Activated B cell treated with CpG ODN at 0.5 μM for 24 hours (primary cell): Measurements from ENCODE around the gene DHRS3. TPM values are rescaled to one million over a fixed set of nuclear protein-coding genes. Genes with fewer than 3 reads are reported as not detected.
"Not testable (repeated sequence)": the region's sequence is repeated elsewhere in the genome, so short reads cannot be mapped to it uniquely, and the experiment has no call there.

Experiments used
- ATAC-seq: fragments of 200-7000 bp; cut with Tn5 transposase; one replicate; pipeline ENCODE4 v1.10.0; 2021; ENCODE audit warnings: low read depth, mild to moderate bottlenecking, moderate library complexity
- CTCF ChIA-PET: fragments of 350-600 bp; sonication (Branson Sonifier 250); formaldehyde crosslinking; loops from one replicate; lab custom pipeline; 2021; ENCODE audit warnings: antibody characterized with exemption; lab: Charles Lee
- POLR2A ChIA-PET: fragments of 350-600 bp; sonication (Branson Sonifier 250); formaldehyde crosslinking; loops from one replicate; lab custom pipeline; 2021; ENCODE audit warnings: antibody characterized with exemption; lab: Charles Lee
- DNase-seq: peaks from one replicate; pipeline ENCODE4 v3.0.0; 2022
- H3K27ac Mint-ChIP-seq: one replicate; pipeline ENCODE4 v1.8.0; 2020; ENCODE audit warnings: mixed read lengths
- H3K27me3 Mint-ChIP-seq: one replicate; pipeline ENCODE4 v1.8.0; 2021; ENCODE audit warnings: mixed read lengths
- H3K36me3 Mint-ChIP-seq: one replicate; pipeline ENCODE4 v1.8.0; 2021; ENCODE audit warnings: low read depth, mixed read lengths
- H3K4me1 Mint-ChIP-seq: one replicate; pipeline ENCODE4 v1.8.0; 2021; ENCODE audit warnings: mixed read lengths
- H3K4me3 Mint-ChIP-seq: one replicate; pipeline ENCODE4 v1.8.0; 2020; ENCODE audit warnings: mild to moderate bottlenecking, mixed read lengths
- H3K9me3 Mint-ChIP-seq: one replicate; pipeline ENCODE4 v1.8.0; 2020; ENCODE audit warnings: mixed read lengths
- intact Hi-C: fragments of 100-400 bp; cut with micrococcal nuclease; formaldehyde crosslinking; loops from one replicate; pipeline ENCODE4 v1.15.1; 2024
- total RNA-seq: library from RNA; stranded (reverse); gene quantifications from 2 replicates; pipeline ENCODE4 v1.2.3, GENCODE V29; 2022
- TF ChIP-seq, protein P1 (sequence below): fragments of 200-600 bp; IDR thresholded peaks from one replicate; pipeline ENCODE4 v1.8.0; 2022; ENCODE audit warnings: antibody characterized with exemption, mild to moderate bottlenecking

Gene DHRS3
- total RNA-seq, 1 donor from 2014 or later = 1.8 TPM

- ATAC-seq (no peak), DNase-seq (no peak)
- Mint-ChIP-seq H3K27ac (no peak overlapping the region), H3K27me3 (no peaks in the 10 kb centered on the region), H3K4me3 (no peak overlapping the region), H3K36me3 (no peaks in the 10 kb centered on the region), H3K4me1 (no peaks in the 10 kb centered on the region), H3K9me3 (no peaks in the 10 kb centered on the region)
- TF ChIP-seq, protein P1, sequence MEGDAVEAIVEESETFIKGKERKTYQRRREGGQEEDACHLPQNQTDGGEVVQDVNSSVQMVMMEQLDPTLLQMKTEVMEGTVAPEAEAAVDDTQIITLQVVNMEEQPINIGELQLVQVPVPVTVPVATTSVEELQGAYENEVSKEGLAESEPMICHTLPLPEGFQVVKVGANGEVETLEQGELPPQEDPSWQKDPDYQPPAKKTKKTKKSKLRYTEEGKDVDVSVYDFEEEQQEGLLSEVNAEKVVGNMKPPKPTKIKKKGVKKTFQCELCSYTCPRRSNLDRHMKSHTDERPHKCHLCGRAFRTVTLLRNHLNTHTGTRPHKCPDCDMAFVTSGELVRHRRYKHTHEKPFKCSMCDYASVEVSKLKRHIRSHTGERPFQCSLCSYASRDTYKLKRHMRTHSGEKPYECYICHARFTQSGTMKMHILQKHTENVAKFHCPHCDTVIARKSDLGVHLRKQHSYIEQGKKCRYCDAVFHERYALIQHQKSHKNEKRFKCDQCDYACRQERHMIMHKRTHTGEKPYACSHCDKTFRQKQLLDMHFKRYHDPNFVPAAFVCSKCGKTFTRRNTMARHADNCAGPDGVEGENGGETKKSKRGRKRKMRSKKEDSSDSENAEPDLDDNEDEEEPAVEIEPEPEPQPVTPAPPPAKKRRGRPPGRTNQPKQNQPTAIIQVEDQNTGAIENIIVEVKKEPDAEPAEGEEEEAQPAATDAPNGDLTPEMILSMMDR = no peak
- POLR2A ChIA-PET = no interaction called here
- intact Hi-C loops = no loop called here
- CTCF ChIA-PET = no interaction called here
These were observed 88.3 kb downstream of the DHRS3 start for GRCh38 chr1:12529640-12530174.

- ATAC-seq (no peak), DNase-seq (no peak)
- Mint-ChIP-seq H3K27me3 (no peaks in the 10 kb centered on the region), H3K36me3 (no peaks in the 10 kb centered on the region), H3K9me3 (peaks cover 3% of the 10 kb centered on the region), H3K4me3 (no peak overlapping the region), H3K4me1 (no peaks in the 10 kb centered on the region), H3K27ac (no peak overlapping the region)
- POLR2A ChIA-PET = no interaction called here
- CTCF ChIA-PET = no interaction called here
- intact Hi-C loops = no loop called here
- TF ChIP-seq, protein P1 = no peak
These were observed 89.8 kb downstream of the DHRS3 start for GRCh38 chr1:12528021-12528852.

DNA sequence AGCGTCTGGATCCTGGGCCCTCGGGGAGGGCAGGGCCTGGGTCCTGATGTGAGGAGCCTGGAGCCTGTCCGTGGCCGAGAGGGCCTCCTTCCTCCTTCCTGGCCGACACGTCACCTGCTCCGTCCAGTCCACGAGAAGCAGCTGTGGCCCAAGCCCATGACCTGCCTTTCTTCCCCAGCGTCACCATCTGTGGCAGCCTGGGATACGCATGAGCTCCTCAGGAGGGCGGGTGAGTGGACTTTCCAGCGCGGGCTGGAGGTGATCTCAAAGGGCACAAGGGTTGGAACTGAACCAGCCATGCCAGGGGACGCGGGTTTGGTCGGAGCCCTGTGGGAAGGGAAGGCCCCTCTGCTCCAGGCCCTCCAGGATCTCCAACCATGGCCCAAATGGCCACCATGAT is 90.4 kb downstream of the DHRS3 start:
- ChIA-PET CTCF (no interaction called here), POLR2A (no interaction called here)
- intact Hi-C loops = no loop called here
- TF ChIP-seq, protein P1 = no peak
- DNase-seq = no peak
- Mint-ChIP-seq H3K27me3 (no peaks in the 10 kb centered on the region), H3K36me3 (no peaks in the 10 kb centered on the region), H3K4me1 (no peaks in the 10 kb centered on the region), H3K27ac (no peak overlapping the region), H3K9me3 (peaks cover 3% of the 10 kb centered on the region), H3K4me3 (no peak overlapping the region)
- no peak for ATAC-seq

GRCh38 chr1:12525311-12526181 is 92.5 kb downstream of the DHRS3 start:
- no peak for ATAC-seq
- no peaks in the 10 kb centered on the region for H3K27me3 Mint-ChIP-seq
- H3K4me1 Mint-ChIP-seq = no peaks in the 10 kb centered on the region
- no peaks in the 10 kb centered on the region for H3K36me3 Mint-ChIP-seq
- DNase-seq = no peak
- intact Hi-C loops = no loop called here
- H3K4me3 Mint-ChIP-seq = no peak overlapping the region
- H3K9me3 Mint-ChIP-seq = peaks cover 3% of the 10 kb centered on the region
- ChIA-PET CTCF (no interaction called here), POLR2A (no interaction called here)
- no peak overlapping the region for H3K27ac Mint-ChIP-seq
- TF ChIP-seq, protein P1 = no peak

- Mint-ChIP-seq H3K9me3 (peaks cover 3% of the 10 kb centered on the region), H3K4me3 (no peak overlapping the region), H3K36me3 (no peaks in the 10 kb centered on the region), H3K27ac (no peak overlapping the region), H3K4me1 (no peaks in the 10 kb centered on the region), H3K27me3 (no peaks in the 10 kb centered on the region)
- ChIA-PET CTCF (no interaction called here), POLR2A (no interaction called here)
- ATAC-seq (no peak), DNase-seq (no peak)
- intact Hi-C loops = no loop called here
- TF ChIP-seq, protein P1 = no peak
These were observed 93.7 kb downstream of the DHRS3 start for GRCh38 chr1:12524266-12524665.

GRCh38 chr1:12522780-12523179 is 95.2 kb downstream of the DHRS3 start:
- H3K4me1 Mint-ChIP-seq, H3K27ac Mint-ChIP-seq, H3K9me3 Mint-ChIP-seq, ATAC-seq, POLR2A ChIA-PET, CTCF ChIA-PET, DNase-seq, H3K4me3 Mint-ChIP-seq, H3K36me3 Mint-ChIP-seq, H3K27me3 Mint-ChIP-seq, intact Hi-C loops: not testable (repeated sequence)
